ENCODE results near the gene DDX1. TPM values are rescaled to one million over a fixed set of nuclear protein-coding genes. Genes with fewer than 3 reads are reported as not detected.

DDX1 gene
- total and polyA plus RNA-seq, 2 donors (not counting 3 experiments of a cell fraction or from before 2014, with no cell fraction given): 41.2 to 117 TPM

DNA sequence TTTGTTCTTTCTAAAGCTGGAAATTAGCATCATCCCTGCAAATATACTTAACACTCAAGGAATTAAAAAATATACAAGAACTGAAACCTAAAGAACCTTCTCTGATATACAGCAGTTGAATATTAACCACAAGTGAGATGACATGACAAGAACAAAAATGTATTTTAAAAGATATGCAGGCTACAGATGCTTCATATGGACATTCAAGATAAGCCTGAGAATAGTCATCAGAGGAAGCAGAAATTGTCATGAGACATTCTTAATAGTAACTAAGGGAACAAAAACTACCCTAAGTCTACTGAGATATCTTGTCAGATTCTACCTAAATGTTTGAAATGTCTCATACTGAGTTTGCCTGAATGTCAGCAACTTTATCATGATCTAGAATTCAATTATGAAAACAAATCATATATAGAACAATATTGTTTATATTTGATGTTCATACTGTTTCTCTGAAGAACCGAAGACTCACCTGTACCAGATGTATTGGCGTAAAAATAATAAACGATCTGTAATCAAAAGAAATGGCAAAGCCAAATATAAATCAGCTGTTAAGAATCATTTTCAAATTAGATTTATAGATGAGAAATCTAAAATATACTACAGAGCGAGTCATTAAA, 35.2 kb upstream of the DDX1 start:
- dilution Hi-C loops (cut with MboI; ENCODE audit: extremely low pct_ligation_motif_present, low sequenced_read_pairs): no loop called here
- H3K9ac ChIP-seq (replicated peaks; ENCODE audit: extremely low read depth, insufficient read depth, low read length): no peak overlapping the region
- no peak overlapping the region for H3K4me2 ChIP-seq (ENCODE audit: insufficient read depth, low read length)
- H3K9me1 ChIP-seq (replicated peaks; ENCODE audit: control insufficient read depth, extremely low read depth, insufficient read depth, low read length): no peaks in the 10 kb centered on the region
- peaks cover 30% of the 10 kb centered on the region for H3K79me2 ChIP-seq (ENCODE audit: control insufficient read depth, insufficient read depth, low read length)
- H3K4me3 ChIP-seq (replicated peaks in 1 of 3; ENCODE audit: insufficient read depth in 1 of 3, low read depth in 1 of 3, low read length in 3 of 3): no peak overlapping the region
- POLR2A ChIA-PET: no interaction called here
- CTCF ChIA-PET: no interaction called here
- peaks cover 2 to 5% of the 10 kb centered on the region in 2 experiments for H3K36me3 ChIP-seq (ENCODE audit: control insufficient read depth in 2 of 2, extremely low read depth in 1 of 2, insufficient read depth in 2 of 2, low read length in 2 of 2)
- BruUV-seq (replicated peaks): no TSS peak
- no peaks in the 10 kb centered on the region for H3K27me3 ChIP-seq (ENCODE audit: control insufficient read depth in 2 of 2, insufficient read depth in 2 of 2, low read length in 2 of 2)
- DNase-seq (ENCODE audit: low read depth, low spot score): no peak
- intact Hi-C loops (cut with micrococcal nuclease): no loop called here
- no peak overlapping the region for H2AFZ ChIP-seq (ENCODE audit: low read depth, low read length)
- TF ChIP-seq POLR2A (IDR thresholded peaks at IDR 0.05; ENCODE audit: low read depth, low read length) (no peak), JUN (IDR thresholded peaks at IDR 0.05; ENCODE audit: borderline replicate concordance, insufficient read depth, insufficient read length, low read depth) (no peak), POLR2AphosphoS5 (IDR thresholded peaks at IDR 0.05; ENCODE audit: insufficient read depth, low read depth, low read length) (no peak), FOS (IDR thresholded peaks at IDR 0.05; ENCODE audit: borderline replicate concordance, insufficient read depth, low read length) (no peak), EZH2 (IDR thresholded peaks at IDR 0.05; ENCODE audit: borderline replicate concordance, low read depth, low read length, severe bottlenecking) (no peak), GATA2 (IDR thresholded peaks at IDR 0.05; ENCODE audit: insufficient read depth, insufficient read length, low read depth, low read length) (no peak), MYC (IDR thresholded peaks at IDR 0.05; ENCODE audit: low read depth, low read length) (no peak)
- TF ChIP-seq, protein P1, sequence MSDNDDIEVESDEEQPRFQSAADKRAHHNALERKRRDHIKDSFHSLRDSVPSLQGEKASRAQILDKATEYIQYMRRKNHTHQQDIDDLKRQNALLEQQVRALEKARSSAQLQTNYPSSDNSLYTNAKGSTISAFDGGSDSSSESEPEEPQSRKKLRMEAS (IDR thresholded peaks at IDR 0.05; ENCODE audit: insufficient read depth, insufficient read length): no peak
- TF ChIP-seq, protein P2, sequence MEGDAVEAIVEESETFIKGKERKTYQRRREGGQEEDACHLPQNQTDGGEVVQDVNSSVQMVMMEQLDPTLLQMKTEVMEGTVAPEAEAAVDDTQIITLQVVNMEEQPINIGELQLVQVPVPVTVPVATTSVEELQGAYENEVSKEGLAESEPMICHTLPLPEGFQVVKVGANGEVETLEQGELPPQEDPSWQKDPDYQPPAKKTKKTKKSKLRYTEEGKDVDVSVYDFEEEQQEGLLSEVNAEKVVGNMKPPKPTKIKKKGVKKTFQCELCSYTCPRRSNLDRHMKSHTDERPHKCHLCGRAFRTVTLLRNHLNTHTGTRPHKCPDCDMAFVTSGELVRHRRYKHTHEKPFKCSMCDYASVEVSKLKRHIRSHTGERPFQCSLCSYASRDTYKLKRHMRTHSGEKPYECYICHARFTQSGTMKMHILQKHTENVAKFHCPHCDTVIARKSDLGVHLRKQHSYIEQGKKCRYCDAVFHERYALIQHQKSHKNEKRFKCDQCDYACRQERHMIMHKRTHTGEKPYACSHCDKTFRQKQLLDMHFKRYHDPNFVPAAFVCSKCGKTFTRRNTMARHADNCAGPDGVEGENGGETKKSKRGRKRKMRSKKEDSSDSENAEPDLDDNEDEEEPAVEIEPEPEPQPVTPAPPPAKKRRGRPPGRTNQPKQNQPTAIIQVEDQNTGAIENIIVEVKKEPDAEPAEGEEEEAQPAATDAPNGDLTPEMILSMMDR (IDR thresholded peaks at IDR 0.05; ENCODE audit: extremely low read depth in 1 of 2, insufficient read depth in 1 of 2, low read depth in 1 of 2, low read length in 2 of 2): no peak
- H3K9me3 ChIP-seq (replicated peaks; ENCODE audit: control insufficient read depth, insufficient read depth, low read length): no peaks in the 10 kb centered on the region
- H3K27ac ChIP-seq (ENCODE audit: insufficient read depth, low read depth, low read length): no peak overlapping the region
- no peak for FAIRE-seq
- H3K4me1 ChIP-seq (ENCODE audit: control insufficient read depth, extremely low read depth, insufficient read depth, low read length): peaks cover 11% of the 10 kb centered on the region
- H4K20me1 ChIP-seq (replicated peaks; ENCODE audit: control insufficient read depth, extremely low read depth, insufficient read depth, low read length): peaks cover 2% of the 10 kb centered on the region

All from endothelial cell of umbilical vein (primary cell).